Sigmoid colon (tissue), 7 donors: ENCODE results near the gene BAD. TPM values are rescaled to one million over a fixed set of nuclear protein-coding genes. Genes with fewer than 3 reads are reported as not detected.

Experiments used
- DNase-seq: peaks from one replicate; pipeline ENCODE4 v3.0.0-alpha.2; 2019
- H3K27ac ChIP-seq, 4 donors: fragments of 200-600 bp; sonication (generic); one replicate each; pipeline ENCODE4 v1.5.1; 2016 to 2019; ENCODE audit warnings: mild to moderate bottlenecking in 1 of 4
- H3K27me3 ChIP-seq, 3 donors: fragments of 200-600 bp; sonication (generic); one replicate each; pipeline ENCODE4 v1.5.1; 2019; ENCODE audit warnings: mild to moderate bottlenecking in 1 of 3
- H3K36me3 ChIP-seq, 4 donors: fragments of 200-600 bp; sonication (generic); one replicate each; pipeline ENCODE4 v1.5.1; 2016 to 2019
- H3K4me1 ChIP-seq, 4 donors: fragments of 200-600 bp; sonication (generic); one replicate each; pipeline ENCODE4 v1.5.1; 2017 to 2019
- H3K4me3 ChIP-seq, 4 donors: fragments of 200-600 bp; sonication (generic); one replicate each; pipeline ENCODE4 v1.5.1; 2017 to 2019; ENCODE audit warnings: mild to moderate bottlenecking in 2 of 4, moderate library complexity in 1 of 4
- H3K9me3 ChIP-seq, 4 donors: fragments of 200-600 bp in 3 of 4; sonication (generic) in 3 of 4; one replicate each; pipeline versions ENCODE4 v1.5.1 to v1.6.1; 2013 to 2019
- CTCF ChIP-seq, 4 experiments: fragments of 450-650 bp in 3 of 4; fragments of 200-600 bp in 1 of 4; IDR thresholded peaks; one replicate each; pipeline ENCODE4 v1.5.1; 2016 to 2019; ENCODE audit warnings: antibody characterized with exemption in 4 of 4, mild to moderate bottlenecking in 3 of 4, moderate library complexity in 2 of 4
- EP300 ChIP-seq, 4 donors: sonication (generic); formaldehyde crosslinking; IDR thresholded peaks; one replicate each; pipeline ENCODE4 v1.6.1; 2017; ENCODE audit warnings: antibody characterized with exemption in 4 of 4
- POLR2A ChIP-seq, 2 donors: fragments of 450-650 bp; IDR thresholded peaks; one replicate each; pipeline ENCODE4 v1.6.1; 2016; ENCODE audit warnings: antibody characterized with exemption in 2 of 2, mild to moderate bottlenecking in 2 of 2, moderate library complexity in 2 of 2
- POLR2AphosphoS5 ChIP-seq, 4 donors: sonication (generic); formaldehyde crosslinking; IDR thresholded peaks; one replicate each; pipeline ENCODE4 v1.6.1; 2017; ENCODE audit warnings: antibody characterized with exemption in 4 of 4
- WGBS, 2 donors: extraction: QIAGEN DNeasy Blood & Tissue Kit; methylation state at CpG; one replicate each; pipeline ENCODE4 v1.1.7; 2013; 5-methylcytosine and 5-hydroxymethylcytosine counted together
- intact Hi-C: fragments of 100-400 bp; cut with DNase I; formaldehyde crosslinking; loops from one replicate; pipeline ENCODE4 v1.15.1; 2023
- polyA plus RNA-seq, 3 donors: library from polyadenylated mRNA; stranded (reverse); fragments of 200-250 nt; gene quantifications; one replicate each; pipeline ENCODE4 v1.2.3, GENCODE V29; 2013
- total RNA-seq, 4 donors: library from RNA; depleted of rRNA; stranded (reverse); fragments of >200 nt; gene quantifications; one replicate each; pipeline ENCODE4 v1.1.0, GENCODE V29; 2016
- donor health status: healthy with polysubstance abuse.
- donor health status: Bipolar disorder and iron deficiency.
- donor health status: healthy.

The BAD gene
- total and polyA plus RNA-seq, 7 donors = 95.3 to 264 (median 127) TPM

- Histone ChIP-seq H3K9me3 (no peaks in the 10 kb centered on the region), H3K27me3 (no peaks in the 10 kb centered on the region), H3K4me1 (peaks cover 0 to 54% (median 38%) of the 10 kb centered on the region in 4 donors), H3K36me3 (peaks cover 0 to 37% (median 5%) of the 10 kb centered on the region in 4 donors), H3K27ac (peak overlapping the region; percentile 93 to 99 (median 98)), H3K4me3 (peak overlapping the region; percentile 85 to 97 (median 94))
- peak; percentile 86 for DNase-seq
- WGBS, 2 donors = 0 to 1% methylated on average over 63 of the region's 63 CpGs
- intact Hi-C loops = no loop called here
- TF ChIP-seq CTCF (IDR thresholded peaks at IDR 0.05) (no peak), EP300 (IDR thresholded peaks at IDR 0.05) (no peak), POLR2AphosphoS5 (IDR thresholded peaks at IDR 0.05) (peak; percentile 83 to 91 (median 85)), POLR2A (IDR thresholded peaks at IDR 0.05) (peak; percentile 29 to 91)
Measured at GRCh38 chr11:64241491-64242374, 42.7 kb downstream of the BAD start.

GRCh38 chr11:64241241-64241490 is 43.3 kb downstream of the BAD start:
- Histone ChIP-seq H3K4me1 (peaks cover 0 to 53% (median 38%) of the 10 kb centered on the region in 4 donors), H3K4me3 (peak overlapping the region; percentile 62 to 97 (median 89)), H3K9me3 (no peaks in the 10 kb centered on the region), H3K27ac (peak overlapping the region; percentile 93 to 99 (median 98)), H3K36me3 (peaks cover 0 to 40% (median 5%) of the 10 kb centered on the region in 4 donors), H3K27me3 (no peaks in the 10 kb centered on the region)
- 0 to 1% methylated on average over 24 of the region's 24 CpGs for WGBS, 2 donors
- TF ChIP-seq EP300 (IDR thresholded peaks at IDR 0.05) = no peak
- no peak for TF ChIP-seq CTCF (IDR thresholded peaks at IDR 0.05)
- TF ChIP-seq POLR2AphosphoS5 (IDR thresholded peaks at IDR 0.05) = no peak
- no peak for TF ChIP-seq POLR2A (IDR thresholded peaks at IDR 0.05)
- peak; percentile 100 for DNase-seq
- intact Hi-C loops = no loop called here

- Histone ChIP-seq H3K9me3 (no peaks in the 10 kb centered on the region), H3K27ac (peak within 1 kb of the TSS; percentile 93 to 99 (median 98)), H3K27me3 (no peaks in the 10 kb centered on the region), H3K36me3 (peaks cover 0 to 40% (median 5%) of the 10 kb centered on the region in 4 donors), H3K4me3 (peak within 1 kb of the TSS; percentile 85 to 97 (median 94)), H3K4me1 (peaks cover 0 to 53% (median 39%) of the 10 kb centered on the region in 4 donors)
- WGBS, 2 donors = 1% methylated on average over 58 of the region's 58 CpGs
- DNase-seq = peak; percentile 99
- no peak for TF ChIP-seq CTCF (IDR thresholded peaks at IDR 0.05)
- TF ChIP-seq POLR2A (IDR thresholded peaks at IDR 0.05) = peak; percentile 78 to 87
- peak in 2 of 4 donors; percentile 33 to 79 for TF ChIP-seq EP300 (IDR thresholded peaks at IDR 0.05)
- TF ChIP-seq POLR2AphosphoS5 (IDR thresholded peaks at IDR 0.05) = peak; percentile 95 to 98 (median 97)
- intact Hi-C loops = no loop called here
Measured at GRCh38 chr11:64240435-64241240, 43.8 kb downstream of the BAD start, which contains the start of gene FKBP2. TSS of gene FKBP2 (plus strand) at chr11:64241095. CDS start at chr11:64242388, 1,293 bp downstream.

- Histone ChIP-seq H3K36me3 (peaks cover 0 to 40% (median 5%) of the 10 kb centered on the region in 4 donors), H3K27ac (peak overlapping the region; percentile 93 to 99 (median 98)), H3K4me1 (peaks cover 0 to 53% (median 38%) of the 10 kb centered on the region in 4 donors), H3K9me3 (no peaks in the 10 kb centered on the region), H3K27me3 (no peaks in the 10 kb centered on the region), H3K4me3 (peak overlapping the region; percentile 62 to 97 (median 89))
- DNase-seq = no peak
- no peak for TF ChIP-seq POLR2AphosphoS5 (IDR thresholded peaks at IDR 0.05)
- no peak for TF ChIP-seq CTCF (IDR thresholded peaks at IDR 0.05)
- no peak for TF ChIP-seq POLR2A (IDR thresholded peaks at IDR 0.05)
- TF ChIP-seq EP300 (IDR thresholded peaks at IDR 0.05) = no peak
- intact Hi-C loops = no loop called here
- 48 to 64% methylated on average over 11 of the region's 11 CpGs for WGBS, 2 donors
Measured at GRCh38 chr11:64239662-64240434, 44.6 kb downstream of the BAD start.
